Prostate gland (tissue), 2 donors: ENCODE data around the gene SRD5A1. TPM values are rescaled to one million over a fixed set of nuclear protein-coding genes. Genes with fewer than 3 reads are reported as not detected.
A peak's percentile ranks its signal among the peaks of the same experiment; 100 is the strongest.

ENCODE experiments used
- DNase-seq: peaks from one replicate; pipeline ENCODE4 v3.0.0-alpha.2; 2019; ENCODE audit warnings: low spot score
- H3K27ac ChIP-seq, 2 donors: fragments of 200-600 bp; sonication (generic); 2 replicates each; pipeline ENCODE4 v1.5.1; 2017 to 2019
- H3K27me3 ChIP-seq: fragments of 200-600 bp; sonication (generic); replicated peaks from 2 replicates; pipeline ENCODE4 v1.5.1; 2019; ENCODE audit not compliant: insufficient read depth
- H3K36me3 ChIP-seq, 2 donors: fragments of 200-600 bp; sonication (generic); 1 replicate in 1 of 2; 2 replicates in 1 of 2; pipeline versions ENCODE4 v1.5.1 to v1.8.1; 2017 to 2019
- H3K4me1 ChIP-seq: fragments of 200-600 bp; sonication (generic); replicated peaks from 2 replicates; pipeline ENCODE4 v1.5.1; 2019
- H3K4me3 ChIP-seq, 2 donors: fragments of 200-600 bp; sonication (generic); 2 replicates each; pipeline ENCODE4 v1.5.1; 2017 to 2019
- H3K9me3 ChIP-seq: fragments of 200-600 bp; sonication (generic); 2 replicates; pipeline ENCODE4 v1.5.1; 2017
- POLR2A ChIP-seq: fragments of 450-650 bp; IDR thresholded peaks from one replicate; pipeline ENCODE4 v1.6.1; 2016; ENCODE audit warnings: antibody characterized with exemption, mild to moderate bottlenecking
- POLR2AphosphoS5 ChIP-seq: sonication (generic); formaldehyde crosslinking; IDR thresholded peaks from one replicate; pipeline ENCODE4 v1.6.1; 2017; ENCODE audit warnings: antibody characterized with exemption
- WGBS: methylation state at CpG from one replicate; pipeline ENCODE4 v1.1.5; 2018; 5-methylcytosine and 5-hydroxymethylcytosine counted together
- intact Hi-C: fragments of 100-400 bp; cut with DNase I; formaldehyde crosslinking; loops from one replicate; pipeline ENCODE4 v1.14.2; 2022
- total RNA-seq, 2 donors: library from RNA; depleted of rRNA; stranded (reverse); fragments of >200 nt; gene quantifications; one replicate each; pipeline ENCODE4 v1.1.0, GENCODE V29; 2016
- TF ChIP-seq, protein P1 (sequence below), 4 experiments: fragments of 200-600 bp in 2 of 4; fragments of 450-650 bp in 2 of 4; sonication (generic) in 2 of 4; IDR thresholded peaks; 1 replicate in 3 of 4; 2 replicates in 1 of 4; pipeline ENCODE4 v1.5.1; 2016 to 2019; ENCODE audit warnings: antibody characterized with exemption in 4 of 4, mild to moderate bottlenecking in 2 of 4, moderate library complexity in 2 of 4

Gene SRD5A1
- total RNA-seq, 2 donors from 2014 or later, result 9.4 to 29.3 TPM

DNA sequence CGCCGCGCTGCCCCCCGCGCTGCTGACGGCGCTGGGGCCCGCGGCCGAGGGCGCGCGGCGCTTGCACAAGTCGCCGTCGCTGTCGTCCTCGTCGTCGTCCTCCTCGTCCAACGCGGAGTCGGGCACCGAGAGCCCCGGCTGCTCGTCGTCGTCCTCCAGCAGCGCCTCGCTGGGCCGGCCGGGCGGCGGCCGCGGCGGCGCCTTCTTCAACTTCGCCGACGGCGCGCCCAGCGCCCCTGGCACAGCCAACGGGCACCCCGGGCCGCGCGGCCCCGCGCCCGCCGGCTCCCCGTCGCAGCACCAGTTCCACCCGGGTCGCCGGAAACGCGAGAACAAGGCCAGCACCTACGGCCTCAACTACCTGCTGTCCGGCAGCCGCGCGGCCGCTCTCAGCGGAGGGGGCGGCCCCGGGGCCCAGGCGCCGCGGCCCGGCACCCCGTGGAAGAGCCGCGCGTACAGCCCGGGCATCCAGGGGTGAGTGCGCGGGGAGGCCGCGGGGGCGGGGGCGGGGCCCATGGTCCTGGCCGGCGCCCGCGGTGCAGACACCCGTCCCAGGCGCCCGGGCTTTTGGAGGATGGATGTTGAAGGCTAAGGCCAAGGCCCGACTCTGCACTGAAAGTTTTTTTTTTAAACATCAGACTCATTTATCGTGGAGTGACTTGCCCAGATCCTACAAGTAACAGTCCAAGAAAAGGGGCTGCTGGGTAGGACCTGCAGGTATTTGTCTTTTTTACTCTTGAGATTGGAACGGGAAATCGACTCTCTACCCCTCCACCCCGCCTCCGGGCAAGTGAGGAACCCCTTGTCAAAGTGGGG, 81.2 kb downstream of the SRD5A1 start:
- TF ChIP-seq, protein P1, sequence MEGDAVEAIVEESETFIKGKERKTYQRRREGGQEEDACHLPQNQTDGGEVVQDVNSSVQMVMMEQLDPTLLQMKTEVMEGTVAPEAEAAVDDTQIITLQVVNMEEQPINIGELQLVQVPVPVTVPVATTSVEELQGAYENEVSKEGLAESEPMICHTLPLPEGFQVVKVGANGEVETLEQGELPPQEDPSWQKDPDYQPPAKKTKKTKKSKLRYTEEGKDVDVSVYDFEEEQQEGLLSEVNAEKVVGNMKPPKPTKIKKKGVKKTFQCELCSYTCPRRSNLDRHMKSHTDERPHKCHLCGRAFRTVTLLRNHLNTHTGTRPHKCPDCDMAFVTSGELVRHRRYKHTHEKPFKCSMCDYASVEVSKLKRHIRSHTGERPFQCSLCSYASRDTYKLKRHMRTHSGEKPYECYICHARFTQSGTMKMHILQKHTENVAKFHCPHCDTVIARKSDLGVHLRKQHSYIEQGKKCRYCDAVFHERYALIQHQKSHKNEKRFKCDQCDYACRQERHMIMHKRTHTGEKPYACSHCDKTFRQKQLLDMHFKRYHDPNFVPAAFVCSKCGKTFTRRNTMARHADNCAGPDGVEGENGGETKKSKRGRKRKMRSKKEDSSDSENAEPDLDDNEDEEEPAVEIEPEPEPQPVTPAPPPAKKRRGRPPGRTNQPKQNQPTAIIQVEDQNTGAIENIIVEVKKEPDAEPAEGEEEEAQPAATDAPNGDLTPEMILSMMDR (IDR thresholded peaks at IDR 0.05), result no peak
- TF ChIP-seq POLR2A (no peak), POLR2AphosphoS5 (no peak)
- WGBS, result under 1% methylated on average over 65 of the region's 99 CpGs

DNA sequence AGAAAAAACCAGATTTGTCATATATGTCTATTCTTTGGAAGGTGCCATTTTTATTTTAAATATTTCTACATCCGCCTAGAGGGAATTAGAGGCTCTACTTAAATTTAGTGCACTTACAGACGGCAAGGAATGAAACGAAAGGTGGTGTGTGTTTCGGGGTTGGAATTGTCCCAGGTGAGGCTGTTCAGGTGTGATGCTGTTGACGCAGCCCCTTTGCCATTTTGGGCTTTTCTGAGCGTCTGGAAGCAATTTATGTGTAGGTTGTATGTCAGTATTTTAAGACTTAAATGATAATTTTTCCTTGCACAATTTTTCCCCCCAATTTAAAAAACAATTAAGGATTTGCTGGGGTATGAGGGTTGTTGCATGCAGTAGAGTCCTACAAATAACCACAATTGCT, 82.0 kb downstream of the SRD5A1 start:
- H3K4me3 ChIP-seq, result peak overlapping the region; percentile 61 to 67

More for the DNA sequence above, 81.2 kb downstream of the SRD5A1 start:
- Histone ChIP-seq H3K4me1 (peaks cover 12% of the 10 kb centered on the region), H3K9me3 (no peaks in the 10 kb centered on the region), H3K36me3 (no peaks in the 10 kb centered on the region), H3K27me3 (no peaks in the 10 kb centered on the region), H3K4me3 (peak overlapping the region; percentile 61 to 67), H3K27ac (peak overlapping the region; percentile 57 to 74)
- intact Hi-C loops, result loop anchor here (10.0 kb wide), 1 partner anchor 1220 kb away; no protein-coding TSS in a partner anchor
- DNase-seq, result no peak

DNA sequence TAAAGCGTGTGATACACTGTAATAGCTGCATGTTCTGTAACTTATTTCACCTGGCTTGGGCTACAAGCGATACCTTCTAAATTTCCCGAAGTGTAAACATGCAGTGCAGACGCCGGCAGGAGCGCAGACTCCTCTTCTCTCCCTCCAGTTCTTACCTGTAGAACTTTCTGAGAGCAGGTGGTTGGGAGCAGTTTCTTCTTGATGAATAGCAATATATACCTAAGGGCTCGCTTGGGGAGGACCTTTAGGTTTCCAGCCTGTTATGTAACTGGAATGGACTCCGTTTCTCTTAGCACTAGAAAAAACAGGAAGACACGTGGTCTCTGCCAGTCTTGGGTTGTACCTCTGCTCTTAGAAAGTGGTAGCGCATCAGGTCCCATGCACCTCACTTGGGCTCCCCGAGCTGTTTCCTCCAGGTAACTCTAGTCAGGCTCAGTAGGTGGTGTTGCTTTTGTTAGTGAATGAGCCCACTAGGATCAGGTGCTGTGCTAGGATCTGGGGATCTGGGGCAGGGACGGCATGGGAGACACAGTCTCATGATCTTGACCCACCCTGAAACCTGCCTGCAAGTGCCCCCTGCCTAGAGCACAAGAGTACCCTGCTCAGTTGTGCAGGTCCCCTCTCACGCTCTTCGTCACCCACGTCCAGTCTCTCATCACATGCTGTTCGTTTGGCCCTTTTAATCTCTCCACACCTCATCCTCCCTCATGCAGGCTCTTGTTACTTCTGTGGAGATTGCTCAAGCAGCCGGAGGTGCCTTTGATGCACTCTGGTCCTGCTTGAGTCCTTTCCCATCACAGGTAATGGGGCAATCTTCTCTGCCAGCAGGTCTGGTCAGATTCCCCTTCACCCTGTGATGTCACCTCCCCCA, 82.8 kb downstream of the SRD5A1 start:
- no peak for TF ChIP-seq POLR2AphosphoS5
- TF ChIP-seq, protein P1 (IDR thresholded peaks at IDR 0.05), result no peak
- TF ChIP-seq POLR2A, result no peak
- Histone ChIP-seq H3K27ac (no peak overlapping the region), H3K36me3 (no peaks in the 10 kb centered on the region), H3K4me1 (peaks cover 12% of the 10 kb centered on the region), H3K4me3 (peak overlapping the region; percentile 61 to 67), H3K27me3 (no peaks in the 10 kb centered on the region), H3K9me3 (no peaks in the 10 kb centered on the region)
- no peak for DNase-seq
- intact Hi-C loops, result loop anchor here (10.0 kb wide), 1 partner anchor 1221 kb away; no protein-coding TSS in a partner anchor
- WGBS, result 36% methylated on average over 17 of the region's 17 CpGs

More for the DNA sequence above, 82.0 kb downstream of the SRD5A1 start:
- no peak for DNase-seq
- TF ChIP-seq POLR2AphosphoS5 (no peak), POLR2A (no peak)
- TF ChIP-seq, protein P1 (IDR thresholded peaks at IDR 0.05), result no peak
- no peaks in the 10 kb centered on the region for H3K27me3 ChIP-seq
- peak overlapping the region in 1 of 2 donors; percentile 57 for H3K27ac ChIP-seq
- H3K9me3 ChIP-seq, result no peaks in the 10 kb centered on the region
- 36% methylated on average over 6 of the region's 6 CpGs for whole genome bisulfite sequencing
- no peaks in the 10 kb centered on the region for H3K36me3 ChIP-seq
- intact Hi-C loops, result loop anchor here (10.0 kb wide), 1 partner anchor 1220 kb away; no protein-coding TSS in a partner anchor
- H3K4me1 ChIP-seq, result peaks cover 12% of the 10 kb centered on the region

DNA sequence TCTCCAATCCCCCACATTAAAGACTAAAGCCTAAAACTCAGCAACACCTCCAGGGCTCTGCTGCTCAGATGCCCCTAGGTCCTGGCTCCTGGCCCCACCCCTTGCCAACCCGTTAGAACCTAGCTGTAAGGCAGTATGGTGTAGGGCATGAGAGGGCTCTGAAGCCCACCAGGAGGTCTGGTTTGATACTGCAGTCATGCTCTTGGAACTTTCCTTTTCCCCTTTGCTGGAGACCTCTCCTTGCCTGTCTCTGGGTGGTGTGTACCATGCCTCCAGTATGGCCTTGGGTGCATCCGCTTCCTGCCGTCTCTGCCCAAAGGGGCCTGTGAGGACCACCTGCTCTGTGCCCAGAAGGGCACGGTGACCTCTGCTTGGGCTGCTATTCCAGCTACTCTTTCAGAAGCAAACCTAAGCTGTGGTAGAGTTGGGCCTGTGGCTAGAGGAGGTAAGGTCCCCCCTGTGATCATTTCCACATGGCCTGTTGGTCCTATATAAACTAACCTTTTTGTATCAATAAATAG, 83.4 kb downstream of the SRD5A1 start:
- peaks cover 12% of the 10 kb centered on the region for H3K4me1 ChIP-seq
- no peak overlapping the region for H3K4me3 ChIP-seq
- H3K27me3 ChIP-seq, result no peaks in the 10 kb centered on the region
- intact Hi-C loops, result loop anchor here (10.0 kb wide), 1 partner anchor 1222 kb away; no protein-coding TSS in a partner anchor
- no peak overlapping the region for H3K27ac ChIP-seq
- DNase-seq, result no peak
- TF ChIP-seq POLR2AphosphoS5 (no peak), POLR2A (no peak)
- TF ChIP-seq, protein P1 (IDR thresholded peaks at IDR 0.05), result no peak
- no peaks in the 10 kb centered on the region for H3K36me3 ChIP-seq
- 84% methylated on average over 4 of the region's 4 CpGs for WGBS
- no peaks in the 10 kb centered on the region for H3K9me3 ChIP-seq
